Measurements from ENCODE around the gene NUDT1.

GRCh38 chr7:2279896-2280295 lies 37.9 kb downstream of the NUDT1 start:
- TF ChIP-seq TAF1 (IDR thresholded peaks at IDR 0.05; ENCODE audit: low read depth, low read length) = no peak
- TF ChIP-seq POLR2A (IDR thresholded peaks at IDR 0.05; ENCODE audit: low read depth, low read length) = no peak
- TF ChIP-seq POLR2AphosphoS5 (IDR thresholded peaks at IDR 0.05; ENCODE audit: low read depth, low read length) = no peak
- TF ChIP-seq SPI1 (IDR thresholded peaks at IDR 0.05; ENCODE audit: low read depth, low read length) = no peak
- no peak for TF ChIP-seq PAX5 (IDR thresholded peaks at IDR 0.05; ENCODE audit: insufficient read depth, low read length, severe bottlenecking)

Data from GM12891 (cell line).